ENCODE measurements around the gene ITPRIP.

The ITPRIP gene

GRCh38 chr10:104337985-104338735, at the start of gene ITPRIP:
TSS of gene ITPRIP (minus strand) at chr10:104338465. CDS start at chr10:104316051, 22,414 bp downstream.
- no peak for DNase-seq

GRCh38 chr10:104387130-104387888, 49.0 kb upstream of the ITPRIP start:
- no peak for DNase-seq

- DNase-seq: no peak
These were observed 42.1 kb upstream of the ITPRIP start for GRCh38 chr10:104380336-104380735.

- no peak for DNase-seq
These were observed 38.6 kb upstream of the ITPRIP start for GRCh38 chr10:104376784-104377300.

- no peak for DNase-seq
These were observed 36.3 kb upstream of the ITPRIP start for GRCh38 chr10:104374591-104374990.

- DNase-seq: no peak
These were observed 33.5 kb upstream of the ITPRIP start for GRCh38 chr10:104371753-104372152.

- no peak for DNase-seq
These were observed 30.1 kb upstream of the ITPRIP start for GRCh38 chr10:104368381-104368780.

- no peak for DNase-seq
These were observed 29.6 kb upstream of the ITPRIP start for GRCh38 chr10:104367904-104368303.

- DNase-seq: no peak
These were observed 21.5 kb upstream of the ITPRIP start for GRCh38 chr10:104359811-104360210.

GRCh38 chr10:104353325-104354048, 15.2 kb upstream of the ITPRIP start, which contains the start of gene CFAP58:
TSS of gene CFAP58 (plus strand) at chr10:104353833. CDS start at chr10:104353898, 65 bp downstream.
- no peak for DNase-seq

- no peak for DNase-seq
These were observed 13.7 kb upstream of the ITPRIP start for GRCh38 chr10:104351919-104352318.

- DNase-seq: no peak
These were observed 12.9 kb upstream of the ITPRIP start for GRCh38 chr10:104351061-104351702.

GRCh38 chr10:104350127-104350635, 11.9 kb upstream of the ITPRIP start:
- DNase-seq: no peak

GRCh38 chr10:104349623-104350126, 11.4 kb upstream of the ITPRIP start:
- DNase-seq: no peak

GRCh38 chr10:104348601-104349000, 10.3 kb upstream of the ITPRIP start:
- no peak for DNase-seq

GRCh38 chr10:104347295-104348045, 9.2 kb upstream of the ITPRIP start:
- no peak for DNase-seq

- DNase-seq: no peak
These were observed 7.7 kb upstream of the ITPRIP start for GRCh38 chr10:104345941-104346340.

- no peak for DNase-seq
These were observed 7.2 kb upstream of the ITPRIP start for GRCh38 chr10:104345515-104345914.

- no peak for DNase-seq
These were observed 6.0 kb upstream of the ITPRIP start for GRCh38 chr10:104344219-104344618.

- DNase-seq: no peak
These were observed 4.7 kb upstream of the ITPRIP start for GRCh38 chr10:104342941-104343411.

GRCh38 chr10:104340641-104341040, 2.4 kb upstream of the ITPRIP start:
- DNase-seq: no peak

All from cortex of kidney (tissue), 1 donor.